ENCODE measurements around the gene ABCA4. TPM values are rescaled to one million over a fixed set of nuclear protein-coding genes. Genes with fewer than 3 reads are reported as not detected.
A peak's percentile ranks its signal among the peaks of the same experiment; 100 is the strongest.

ABCA4 gene
- polyA plus RNA-seq, 1 donor from 2014 or later, result not detected

DNA sequence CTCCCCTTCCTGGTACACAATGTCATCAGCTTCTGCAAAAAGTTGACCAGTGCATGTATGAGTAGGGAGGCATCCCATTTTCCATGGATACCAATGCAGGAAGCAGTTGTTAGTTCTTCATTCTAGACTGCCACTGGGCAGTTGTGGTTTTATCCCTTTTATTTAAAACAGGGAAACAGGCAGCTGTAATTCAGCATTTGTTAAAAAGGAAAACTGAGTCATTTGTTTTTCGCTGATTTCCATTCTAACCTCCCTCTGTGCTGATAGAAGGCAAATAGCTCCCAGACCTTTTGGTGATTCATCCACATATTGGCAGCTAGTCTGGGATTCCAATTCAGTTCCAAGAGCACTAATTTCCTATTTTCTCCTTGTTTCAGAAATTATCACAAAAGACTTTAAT is 21.1 kb upstream of the ABCA4 start:
- no peak overlapping the region for H3K27ac Mint-ChIP-seq
- peaks cover 0 to 4% (median 3%) of the 10 kb centered on the region in 3 donors for H3K9me3 Mint-ChIP-seq
- no peaks in the 10 kb centered on the region for H3K36me3 Mint-ChIP-seq
- H3K27me3 Mint-ChIP-seq, result no peaks in the 10 kb centered on the region
- no peaks in the 10 kb centered on the region for H3K4me1 Mint-ChIP-seq
- no peak overlapping the region for H3K4me3 Mint-ChIP-seq

DNA sequence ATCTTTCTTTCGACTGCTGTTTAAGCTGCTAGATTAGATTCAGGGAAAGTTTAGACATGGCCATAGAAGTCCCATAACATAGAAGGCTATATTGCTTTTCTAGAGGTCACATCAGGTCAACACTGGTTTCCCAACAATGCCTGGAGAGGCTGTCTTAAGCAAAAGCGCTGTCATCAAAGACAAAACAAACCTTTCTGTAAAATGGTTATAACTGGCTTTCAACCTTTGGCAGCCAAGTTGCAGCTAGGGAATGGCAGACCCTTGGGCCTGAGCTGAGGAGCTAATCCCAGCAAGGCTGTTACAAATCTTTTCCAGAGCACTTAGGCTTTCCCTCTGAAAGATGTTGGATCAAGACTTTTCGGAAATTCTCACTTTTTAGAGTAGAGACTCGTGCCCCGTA is 11.2 kb upstream of the ABCA4 start:
- no peaks in the 10 kb centered on the region for H3K36me3 Mint-ChIP-seq
- no peak overlapping the region for H3K4me3 Mint-ChIP-seq
- peaks cover 0 to 2% (median 0%) of the 10 kb centered on the region in 3 donors for H3K9me3 Mint-ChIP-seq
- H3K27me3 Mint-ChIP-seq, result peaks cover 5% of the 10 kb centered on the region
- H3K27ac Mint-ChIP-seq, result no peak overlapping the region
- no peaks in the 10 kb centered on the region for H3K4me1 Mint-ChIP-seq

DNA sequence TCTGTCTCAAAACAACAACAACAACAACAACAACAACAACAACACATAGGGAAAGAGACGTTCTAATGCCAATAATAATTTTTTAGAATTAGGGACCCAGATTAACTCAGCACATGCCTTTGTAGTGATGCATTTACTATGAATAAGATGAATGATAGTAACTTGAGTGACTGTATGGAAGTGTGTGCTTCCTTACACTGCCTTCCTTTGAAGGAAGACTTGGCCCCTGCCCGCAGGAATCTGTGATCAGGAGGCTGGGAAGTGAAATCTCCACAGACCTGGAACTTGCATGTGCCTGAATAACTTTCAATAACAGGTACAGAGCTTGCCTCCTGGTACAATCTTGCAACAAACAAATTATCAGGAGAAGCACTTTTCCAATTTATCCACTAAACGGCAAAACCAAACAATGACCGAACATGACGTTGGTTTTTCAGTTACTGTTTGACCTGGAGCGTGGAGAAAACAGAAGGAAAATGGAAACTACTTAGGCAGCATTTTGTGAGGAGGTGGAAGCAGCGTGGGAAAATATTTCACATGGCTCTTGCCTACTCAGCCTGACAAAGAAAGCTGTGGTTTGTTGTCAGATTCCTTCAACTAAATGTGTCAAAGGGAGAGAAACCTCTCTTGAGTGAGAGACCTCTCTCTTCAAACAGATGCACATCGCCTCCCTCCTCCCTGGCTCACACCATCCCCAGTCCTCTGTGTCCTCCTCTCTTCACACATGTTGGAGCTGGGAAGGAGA is 10.1 kb upstream of the ABCA4 start:
- Mint-ChIP-seq H3K4me3 (no peak overlapping the region), H3K27me3 (peaks cover 3% of the 10 kb centered on the region), H3K36me3 (no peaks in the 10 kb centered on the region), H3K27ac (no peak overlapping the region), H3K9me3 (peaks cover 0 to 2% (median 0%) of the 10 kb centered on the region in 3 donors), H3K4me1 (no peaks in the 10 kb centered on the region)

GRCh38 chr1:94126651-94127050 is 5.7 kb upstream of the ABCA4 start:
- peaks cover 3% of the 10 kb centered on the region for H3K27me3 Mint-ChIP-seq
- H3K4me1 Mint-ChIP-seq, result no peaks in the 10 kb centered on the region

DNA sequence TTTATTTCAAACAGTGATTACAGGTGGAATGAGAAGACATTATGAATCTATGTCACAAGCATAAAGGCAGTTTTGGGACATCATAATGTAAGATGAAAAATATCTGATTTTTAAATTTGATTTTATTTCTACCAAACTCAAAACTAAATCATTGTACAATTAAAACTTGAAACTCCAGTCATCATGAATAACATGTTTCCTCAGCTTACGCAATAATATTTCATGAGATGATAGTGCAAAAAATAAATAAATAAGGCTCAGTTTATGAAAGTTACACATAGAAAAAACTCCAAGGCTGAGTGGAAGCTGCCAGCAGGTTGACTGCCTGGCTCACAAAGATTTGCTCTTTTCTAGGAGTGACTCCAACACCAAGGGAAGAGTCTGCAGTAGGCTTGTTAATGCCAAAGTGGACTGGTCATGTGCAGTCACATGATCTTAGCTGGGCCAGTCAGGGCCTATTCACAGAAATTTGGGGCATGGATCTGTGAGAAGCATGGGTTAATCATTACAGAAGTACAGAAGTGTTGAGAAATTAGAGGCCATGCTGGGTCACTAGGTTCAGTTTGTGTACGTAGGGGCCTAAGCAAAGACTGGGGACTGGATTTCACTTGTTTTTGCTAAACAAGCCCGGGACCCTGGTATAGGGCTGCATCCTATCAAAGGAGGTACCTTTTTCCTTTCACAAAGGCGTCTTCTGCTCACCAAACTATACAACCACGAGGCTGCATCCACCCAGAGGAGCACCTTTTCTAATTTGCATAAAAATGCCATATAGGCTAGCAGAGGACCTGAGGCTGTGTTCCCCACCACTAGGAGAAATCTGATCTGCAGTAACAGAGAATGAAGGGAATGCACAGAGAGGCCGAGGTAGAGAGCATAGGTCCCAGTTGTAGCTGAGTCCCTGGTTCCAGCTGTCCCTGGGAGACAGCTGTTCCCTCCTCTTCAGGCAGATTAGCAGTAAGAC is 4.9 kb upstream of the ABCA4 start:
- Mint-ChIP-seq H3K27ac (no peak overlapping the region), H3K4me3 (no peak overlapping the region), H3K4me1 (no peaks in the 10 kb centered on the region), H3K36me3 (no peaks in the 10 kb centered on the region), H3K9me3 (no peaks in the 10 kb centered on the region), H3K27me3 (peaks cover 3% of the 10 kb centered on the region)

More at GRCh38 chr1:94126651-94127050, 5.7 kb upstream of the ABCA4 start:
- Mint-ChIP-seq H3K4me3 (no peak overlapping the region), H3K9me3 (no peaks in the 10 kb centered on the region), H3K36me3 (no peaks in the 10 kb centered on the region), H3K27ac (no peak overlapping the region)

DNA sequence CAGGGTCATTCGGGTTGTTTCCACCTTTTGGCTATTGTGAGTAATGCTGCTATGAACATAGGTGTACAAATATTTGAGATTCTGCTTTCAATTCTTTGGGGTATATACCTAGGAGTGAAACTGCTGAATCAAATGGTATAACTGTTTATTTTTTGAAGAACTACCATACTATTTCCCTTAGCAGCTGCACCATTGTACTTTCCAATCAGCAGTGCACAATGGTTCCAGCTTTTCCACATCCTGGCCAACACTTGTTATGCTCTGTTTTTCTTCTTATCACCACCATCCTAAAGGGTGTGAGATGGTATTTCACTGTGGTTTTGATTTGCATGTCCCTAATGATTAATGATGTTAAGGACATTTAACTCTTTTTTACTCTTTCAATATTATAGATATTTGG is 3.6 kb upstream of the ABCA4 start:
- no peaks in the 10 kb centered on the region for H3K9me3 Mint-ChIP-seq
- peaks cover 9% of the 10 kb centered on the region for H3K27me3 Mint-ChIP-seq
- H3K36me3 Mint-ChIP-seq, result no peaks in the 10 kb centered on the region
- no peak overlapping the region for H3K4me3 Mint-ChIP-seq
- no peak overlapping the region for H3K27ac Mint-ChIP-seq
- no peaks in the 10 kb centered on the region for H3K4me1 Mint-ChIP-seq

- peaks cover 12% of the 10 kb centered on the region for H3K27me3 Mint-ChIP-seq
- no peaks in the 10 kb centered on the region for H3K36me3 Mint-ChIP-seq
- no peaks in the 10 kb centered on the region for H3K9me3 Mint-ChIP-seq
- H3K4me1 Mint-ChIP-seq, result no peaks in the 10 kb centered on the region
- no peak overlapping the region for H3K27ac Mint-ChIP-seq
- no peak overlapping the region for H3K4me3 Mint-ChIP-seq
Measured at GRCh38 chr1:94122201-94122970, 1.4 kb upstream of the ABCA4 start.

DNA sequence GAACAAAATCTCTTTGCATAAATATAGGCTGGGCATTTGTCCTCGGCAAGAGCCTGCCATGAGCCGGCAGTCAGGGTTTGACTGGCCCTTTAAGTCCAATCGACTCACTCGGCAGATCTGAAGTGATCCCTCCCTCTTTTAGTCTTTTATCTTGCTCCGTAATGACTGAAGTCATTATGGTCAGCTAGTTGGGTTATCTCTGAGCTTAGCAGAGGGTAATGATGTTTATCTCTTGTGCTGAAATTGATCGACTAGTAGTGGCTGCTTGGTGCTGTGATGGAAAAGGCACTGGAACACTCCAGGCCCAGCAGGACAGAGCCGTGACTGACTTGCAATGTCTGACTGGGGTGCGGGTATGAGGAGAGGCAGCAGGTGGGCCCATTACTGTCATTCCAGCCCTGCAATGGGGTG is 468 bp upstream of the ABCA4 start:
- H3K4me1 Mint-ChIP-seq, result no peaks in the 10 kb centered on the region
- no peak overlapping the region for H3K27ac Mint-ChIP-seq
- peaks cover 2% of the 10 kb centered on the region for H3K36me3 Mint-ChIP-seq
- H3K4me3 Mint-ChIP-seq, result no peak overlapping the region
- H3K9me3 Mint-ChIP-seq, result no peaks in the 10 kb centered on the region
- H3K27me3 Mint-ChIP-seq, result peaks cover 12% of the 10 kb centered on the region

DNA sequence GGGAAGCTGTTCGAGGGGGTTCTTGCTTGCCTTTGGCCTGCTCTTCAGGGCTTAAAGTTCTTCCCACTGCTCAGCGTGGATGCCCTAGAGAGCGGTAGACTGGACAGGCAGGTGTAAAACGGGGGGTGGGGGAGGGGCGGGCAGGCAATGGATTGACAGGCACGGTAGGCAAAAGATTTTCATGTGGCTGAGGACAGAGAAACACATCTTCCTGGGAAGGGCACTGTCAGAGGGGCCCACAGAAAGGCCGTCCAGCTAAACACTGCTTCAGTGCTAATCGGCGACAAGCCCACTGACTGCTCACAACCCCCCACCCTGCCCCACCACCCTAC is 412 bp downstream of the ABCA4 start:
- Mint-ChIP-seq H3K36me3 (peaks cover 2% of the 10 kb centered on the region), H3K27me3 (peaks cover 12% of the 10 kb centered on the region), H3K9me3 (no peaks in the 10 kb centered on the region), H3K4me1 (no peaks in the 10 kb centered on the region), H3K27ac (no peak overlapping the region), H3K4me3 (no peak overlapping the region)

DNA sequence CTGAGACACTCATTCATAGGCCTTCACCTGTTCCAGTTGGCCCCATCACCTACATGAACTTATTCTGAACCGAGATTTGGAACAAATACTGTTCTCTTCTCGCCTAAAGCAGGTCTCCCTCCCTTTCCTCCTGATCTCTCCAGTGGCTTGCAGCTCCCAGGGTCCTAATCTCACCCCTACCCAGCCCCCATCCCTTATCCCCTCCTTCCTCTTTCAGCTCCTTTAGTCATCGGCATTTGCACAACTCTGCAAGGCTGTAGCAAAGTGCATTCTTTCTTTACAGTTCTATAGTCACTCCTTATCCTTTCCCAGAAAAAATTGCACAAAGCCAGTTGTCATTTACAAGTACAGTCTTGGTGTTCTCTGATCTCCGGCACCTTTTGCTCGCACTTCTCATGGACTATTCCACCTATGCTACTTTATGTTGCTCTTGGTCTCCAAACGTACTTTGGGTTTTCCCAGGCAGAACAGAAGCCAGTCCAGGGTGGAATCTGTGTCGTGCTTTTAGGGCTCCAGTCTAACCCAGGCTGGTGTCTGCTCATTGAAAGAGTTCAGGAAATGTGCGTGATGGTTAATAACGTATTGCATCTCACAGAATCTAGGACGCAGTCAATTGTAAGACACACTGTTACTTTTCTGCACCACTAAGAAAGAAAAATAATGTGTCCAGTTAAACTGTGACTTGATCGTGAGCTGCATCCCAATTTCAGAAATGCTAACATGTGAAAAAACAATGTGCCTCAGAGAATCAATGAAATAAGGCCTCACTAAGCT is 965 bp downstream of the ABCA4 start:
- H3K27ac Mint-ChIP-seq, result no peak overlapping the region
- H3K4me1 Mint-ChIP-seq, result no peaks in the 10 kb centered on the region
- H3K27me3 Mint-ChIP-seq, result peaks cover 12% of the 10 kb centered on the region
- no peaks in the 10 kb centered on the region for H3K9me3 Mint-ChIP-seq
- H3K4me3 Mint-ChIP-seq, result no peak overlapping the region
- peaks cover 2% of the 10 kb centered on the region for H3K36me3 Mint-ChIP-seq

- Mint-ChIP-seq H3K4me1 (no peaks in the 10 kb centered on the region), H3K27me3 (peaks cover 12% of the 10 kb centered on the region), H3K9me3 (no peaks in the 10 kb centered on the region), H3K36me3 (peaks cover 2% of the 10 kb centered on the region), H3K27ac (no peak overlapping the region), H3K4me3 (no peak overlapping the region)
Measured at GRCh38 chr1:94119306-94119705, 1.6 kb downstream of the ABCA4 start.

- Mint-ChIP-seq H3K27ac (no peak overlapping the region), H3K4me3 (no peak overlapping the region), H3K4me1 (no peaks in the 10 kb centered on the region), H3K9me3 (peaks cover 0 to 2% (median 0%) of the 10 kb centered on the region in 3 donors), H3K36me3 (peaks cover 2% of the 10 kb centered on the region), H3K27me3 (peaks cover 12% of the 10 kb centered on the region)
Measured at GRCh38 chr1:94118471-94118870, 2.5 kb downstream of the ABCA4 start.

GRCh38 chr1:94118013-94118412 is 2.9 kb downstream of the ABCA4 start:
- Mint-ChIP-seq H3K4me1 (no peaks in the 10 kb centered on the region), H3K27me3 (peaks cover 12% of the 10 kb centered on the region), H3K36me3 (peaks cover 2% of the 10 kb centered on the region)

GRCh38 chr1:94117259-94117851 is 3.6 kb downstream of the ABCA4 start:
- Mint-ChIP-seq H3K9me3 (peaks cover 0 to 2% (median 0%) of the 10 kb centered on the region in 3 donors), H3K27me3 (peaks cover 12% of the 10 kb centered on the region), H3K4me1 (no peaks in the 10 kb centered on the region)

More at GRCh38 chr1:94118013-94118412, 2.9 kb downstream of the ABCA4 start:
- Mint-ChIP-seq H3K9me3 (peaks cover 0 to 2% (median 0%) of the 10 kb centered on the region in 3 donors), H3K4me3 (peak overlapping the region in 1 of 4 donors; percentile 34), H3K27ac (no peak overlapping the region)

More at GRCh38 chr1:94117259-94117851, 3.6 kb downstream of the ABCA4 start:
- H3K4me3 Mint-ChIP-seq, result no peak overlapping the region
- peaks cover 2% of the 10 kb centered on the region for H3K36me3 Mint-ChIP-seq
- H3K27ac Mint-ChIP-seq, result peak overlapping the region in 1 of 3 donors; percentile 63

Measured in IgD-negative memory B cell (primary cell).